GM18873 (cell line): ENCODE measurements around the gene PPM1F.
"Not testable (repeated sequence)": the region's sequence is repeated elsewhere in the genome, so short reads cannot be mapped to it uniquely, and the experiment has no call there.

Experiments
- ATAC-seq: cut with Tn5 transposase; IDR thresholded peaks from one replicate; pipeline ENCODE4 v1.9.1; 2021; ENCODE audit warnings: mild to moderate bottlenecking, moderate library complexity, moderate number of reproducible peaks; ENCODE audit not compliant: unreplicated experiment, low FRiP score

The PPM1F gene

GRCh38 chr22:21943571-21944448 lies 8.8 kb downstream of the PPM1F start:
- no peak for ATAC-seq

- ATAC-seq, result no peak
Observed at GRCh38 chr22:21942407-21943343, 10.0 kb downstream of the PPM1F start.

- no peak for ATAC-seq
Observed at GRCh38 chr22:21941921-21942320, 10.7 kb downstream of the PPM1F start.

GRCh38 chr22:21940521-21940920 lies 12.1 kb downstream of the PPM1F start:
- no peak for ATAC-seq

GRCh38 chr22:21939935-21940334 lies 12.7 kb downstream of the PPM1F start:
- ATAC-seq, result not testable (repeated sequence)

- no peak for ATAC-seq
Observed at GRCh38 chr22:21939461-21939913, 13.2 kb downstream of the PPM1F start.

GRCh38 chr22:21938906-21939305 lies 13.7 kb downstream of the PPM1F start:
- ATAC-seq, result no peak

GRCh38 chr22:21938071-21938822 lies 14.4 kb downstream of the PPM1F start:
- ATAC-seq, result no peak

GRCh38 chr22:21937821-21938070 lies 14.9 kb downstream of the PPM1F start:
- ATAC-seq, result no peak

- ATAC-seq, result no peak
Observed at GRCh38 chr22:21937041-21937820, 15.4 kb downstream of the PPM1F start.

- ATAC-seq, result no peak
Observed at GRCh38 chr22:21936151-21936775, 16.4 kb downstream of the PPM1F start.

- ATAC-seq, result no peak
Observed at GRCh38 chr22:21933910-21934309, 18.7 kb downstream of the PPM1F start.

- no peak for ATAC-seq
Observed at GRCh38 chr22:21933413-21933812, 19.2 kb downstream of the PPM1F start.

GRCh38 chr22:21932347-21932746 lies 20.3 kb downstream of the PPM1F start:
- ATAC-seq, result no peak

- no peak for ATAC-seq
Observed at GRCh38 chr22:21931056-21931455, 21.6 kb downstream of the PPM1F start.

- ATAC-seq, result no peak
Observed at GRCh38 chr22:21929253-21929652, 23.4 kb downstream of the PPM1F start.

- no peak for ATAC-seq
Observed at GRCh38 chr22:21928048-21928447, 24.6 kb downstream of the PPM1F start.

GRCh38 chr22:21927174-21927823 lies 25.3 kb downstream of the PPM1F start:
- no peak for ATAC-seq

- no peak for ATAC-seq
Observed at GRCh38 chr22:21926728-21927127, 25.9 kb downstream of the PPM1F start.
